SK-N-SH treated with all-trans-retinoic acid at 6 μM for 48 hours (cell line): ENCODE measurements around the gene RUFY3.

ENCODE experiments used
- CSDC2 ChIP-seq: fragments of 250-450 bp; sonication (Bioruptor Pico); IDR thresholded peaks from 2 replicates; pipeline ENCODE4 v1.5.0; 2020; ENCODE audit warnings: mild to moderate bottlenecking, moderate library complexity
- PATZ1 ChIP-seq: fragments of 250-450 bp; sonication (Bioruptor Pico); IDR thresholded peaks from 2 replicates; pipeline ENCODE4 v1.8.0; 2020; ENCODE audit warnings: mild to moderate bottlenecking, moderate library complexity, borderline replicate concordance
- RARB ChIP-seq: fragments of 250-450 bp; sonication (Bioruptor Pico); IDR thresholded peaks from 2 replicates; pipeline ENCODE4 v1.8.0; 2021; ENCODE audit warnings: mild to moderate bottlenecking, moderate library complexity
- SNAI2 ChIP-seq: fragments of 250-450 bp; sonication (Bioruptor Pico); IDR thresholded peaks from 2 replicates; pipeline ENCODE4 v1.5.0; 2020; ENCODE audit warnings: mild to moderate bottlenecking, moderate library complexity
- TCF4 ChIP-seq: fragments of 250-450 bp; sonication (Bioruptor Pico); IDR thresholded peaks from 2 replicates; pipeline ENCODE4 v1.8.0; 2021; ENCODE audit warnings: mild to moderate bottlenecking, moderate library complexity, borderline replicate concordance

DNA sequence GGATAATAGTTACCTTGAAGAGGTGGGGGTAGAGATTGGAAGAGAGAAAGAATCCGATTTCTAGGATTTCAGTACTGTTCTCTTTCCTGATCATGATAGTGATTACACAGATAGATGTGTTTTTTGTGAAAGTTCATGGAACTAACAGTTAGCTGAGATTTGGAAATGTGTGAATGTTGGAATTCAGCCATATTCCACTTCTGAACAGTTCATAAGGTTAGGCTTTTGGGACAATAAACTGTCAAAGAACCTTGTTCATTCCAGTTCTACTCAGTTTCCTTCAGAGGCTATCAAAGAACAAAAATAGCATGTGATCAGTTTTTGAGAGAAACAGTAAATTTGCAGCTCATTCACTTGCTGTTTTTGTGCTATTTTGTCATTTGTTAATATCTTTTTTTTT is 43.6 kb downstream of the RUFY3 start:
- TF ChIP-seq TCF4 (CRISPR knock-in tag) (no peak), PATZ1 (CRISPR knock-in tag) (no peak), CSDC2 (CRISPR knock-in tag) (no peak), RARB (CRISPR knock-in tag) (no peak), SNAI2 (CRISPR knock-in tag) (no peak)
